Transverse colon (tissue), 4 donors: ENCODE results near the gene ZNF341.

Experiments used
- CTCF ChIP-seq, 5 experiments: fragments of 200-600 bp in 3 of 5; fragments of 450-650 bp in 2 of 5; sonication (generic) in 3 of 5; IDR thresholded peaks; 1 replicate in 2 of 5; 2 replicates in 3 of 5; pipeline ENCODE4 v1.5.1; 2016 to 2017; ENCODE audit warnings: antibody characterized with exemption in 5 of 5, inconsistent platforms in 3 of 5, mild to moderate bottlenecking in 2 of 5, moderate library complexity in 1 of 5
- EP300 ChIP-seq: sonication (generic); formaldehyde crosslinking; IDR thresholded peaks from one replicate; pipeline ENCODE4 v1.6.1; 2017; ENCODE audit warnings: antibody characterized with exemption, low read depth
- POLR2AphosphoS5 ChIP-seq, 3 donors: sonication (generic); formaldehyde crosslinking; IDR thresholded peaks; one replicate each; pipeline ENCODE4 v1.6.1; 2016; ENCODE audit warnings: antibody characterized with exemption in 3 of 3

- TF ChIP-seq CTCF (IDR thresholded peaks at IDR 0.05) (no peak), EP300 (no peak), POLR2AphosphoS5 (IDR thresholded peaks at IDR 0.05) (no peak)
Measured at GRCh38 chr20:33710681-33711445, 20.9 kb upstream of the ZNF341 start.
